GM04503 (cell line): ENCODE measurements around the gene PRKCG.
"Not testable (repeated sequence)": the region's sequence is repeated elsewhere in the genome, so short reads cannot be mapped to it uniquely, and the experiment has no call there.

Source experiments
- DNase-seq: peaks from one replicate; pipeline ENCODE4 v3.0.0-alpha.2; 2012; ENCODE audit warnings: low read depth

PRKCG gene

GRCh38 chr19:53944933-53945332 is 62.9 kb downstream of the PRKCG start:
- DNase-seq: no peak

GRCh38 chr19:53945441-53945840 is 63.4 kb downstream of the PRKCG start:
- no peak for DNase-seq

GRCh38 chr19:53945998-53946397 is 64.0 kb downstream of the PRKCG start:
- DNase-seq: no peak

- no peak for DNase-seq
Measured at GRCh38 chr19:53947624-53948023, 65.6 kb downstream of the PRKCG start.

GRCh38 chr19:53948611-53949010 is 66.6 kb downstream of the PRKCG start:
- not testable (repeated sequence) for DNase-seq

- no peak for DNase-seq
Measured at GRCh38 chr19:53951436-53951835, 69.4 kb downstream of the PRKCG start.

- DNase-seq: no peak
Measured at GRCh38 chr19:53951947-53952346, 70.0 kb downstream of the PRKCG start.

GRCh38 chr19:53953383-53953782 is 71.4 kb downstream of the PRKCG start:
- no peak for DNase-seq
